Measurements from ENCODE around the gene AGTPBP1. TPM values are rescaled to one million over a fixed set of nuclear protein-coding genes. Genes with fewer than 3 reads are reported as not detected.

The AGTPBP1 gene
- total and polyA plus RNA-seq, 2 experiments from 2014 or later, result 31.4 to 58.0 TPM

DNA sequence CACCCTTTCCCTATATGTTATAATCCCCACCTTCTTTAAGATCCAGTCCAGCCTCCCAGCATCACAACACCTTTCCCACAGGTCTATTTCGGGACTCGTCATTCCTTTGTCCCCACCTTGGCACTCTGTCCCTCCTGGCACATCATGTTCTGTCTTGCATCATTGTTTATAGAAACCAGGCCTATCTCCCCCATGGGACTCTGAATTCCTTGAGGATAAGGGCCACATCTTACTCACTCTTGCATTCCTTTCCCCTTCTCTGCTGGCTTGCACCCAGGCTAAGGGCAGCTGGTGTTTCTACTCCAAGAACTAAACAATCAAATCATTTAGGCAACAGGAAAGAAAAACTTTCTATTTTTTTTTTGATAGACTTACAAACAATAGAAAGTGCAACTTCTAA lies 205.7 kb downstream of the AGTPBP1 start (continued):
- TF ChIP-seq, protein P1, sequence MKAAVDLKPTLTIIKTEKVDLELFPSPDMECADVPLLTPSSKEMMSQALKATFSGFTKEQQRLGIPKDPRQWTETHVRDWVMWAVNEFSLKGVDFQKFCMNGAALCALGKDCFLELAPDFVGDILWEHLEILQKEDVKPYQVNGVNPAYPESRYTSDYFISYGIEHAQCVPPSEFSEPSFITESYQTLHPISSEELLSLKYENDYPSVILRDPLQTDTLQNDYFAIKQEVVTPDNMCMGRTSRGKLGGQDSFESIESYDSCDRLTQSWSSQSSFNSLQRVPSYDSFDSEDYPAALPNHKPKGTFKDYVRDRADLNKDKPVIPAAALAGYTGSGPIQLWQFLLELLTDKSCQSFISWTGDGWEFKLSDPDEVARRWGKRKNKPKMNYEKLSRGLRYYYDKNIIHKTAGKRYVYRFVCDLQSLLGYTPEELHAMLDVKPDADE (IDR thresholded peaks at IDR 0.05), result no peak

DNA sequence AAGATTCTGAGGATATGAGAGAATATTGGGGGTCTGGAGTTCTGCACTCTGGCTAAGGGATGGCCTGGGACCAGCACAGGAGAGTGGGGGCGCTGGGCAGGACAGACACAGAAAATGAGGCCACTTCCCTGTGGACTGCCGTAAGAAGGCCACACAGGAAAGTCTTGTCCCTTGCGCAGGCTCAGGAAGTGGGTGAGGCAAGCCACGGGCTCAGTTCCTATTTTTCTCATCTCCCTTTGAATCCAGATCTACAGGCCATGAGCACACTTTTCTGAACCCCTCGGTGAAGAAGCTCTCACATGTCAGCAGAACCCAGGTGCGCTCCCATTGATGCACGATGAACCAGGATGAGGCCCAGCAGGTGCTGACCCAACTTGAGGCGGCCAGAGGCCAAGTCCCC lies 207.4 kb downstream of the AGTPBP1 start:
- no peaks in the 10 kb centered on the region; the same call in 1 of the 2 replicates for H3K4me1 ChIP-seq (ENCODE audit: insufficient read depth)
- H4K20me1 ChIP-seq (replicated peaks; ENCODE audit: insufficient read depth), result no peaks in the 10 kb centered on the region
- no peak overlapping the region for H3K4me3 ChIP-seq
- no peaks in the 10 kb centered on the region for H3K36me3 ChIP-seq (ENCODE audit: insufficient read depth)
- Mint-ChIP-seq H3K4me1 (no peaks in the 10 kb centered on the region; the same call in 2 of the 3 replicates), H3K36me3 (ENCODE audit: low read depth) (no peaks in the 10 kb centered on the region), H3K4me3 (no peak overlapping the region), H3K9me3 (no peaks in the 10 kb centered on the region), H3K27me3 (ENCODE audit: insufficient read depth, low read depth, poor library complexity) (no peaks in the 10 kb centered on the region), H3K27ac (no peak overlapping the region)
- H3F3A ChIP-seq (replicated peaks; ENCODE audit: low read depth), result no peaks in the 10 kb centered on the region
- no peak overlapping the region for H3K4me2 ChIP-seq
- H2AFZ ChIP-seq, result no peak overlapping the region
- no peak overlapping the region for H3K27ac ChIP-seq (ENCODE audit: low read depth)
- H3K27me3 ChIP-seq (ENCODE audit: insufficient read depth), result no peaks in the 10 kb centered on the region
- TF ChIP-seq NANOG (IDR thresholded peaks at IDR 0.05; ENCODE audit: borderline replicate concordance) (no peak), EZH2phosphoT487 (IDR thresholded peaks at IDR 0.05; ENCODE audit: unreplicated experiment) (no peak), ZNF331 (CRISPR knock-in tag; IDR thresholded peaks at IDR 0.05; ENCODE audit: low read depth) (no peak), EZH2 (IDR thresholded peaks at IDR 0.05; ENCODE audit: low read depth, unreplicated experiment) (no peak), ZNF114 (CRISPR knock-in tag; IDR thresholded peaks at IDR 0.05) (no peak)
- TF ChIP-seq, protein P1 (IDR thresholded peaks at IDR 0.05), result no peak
- no peaks in the 10 kb centered on the region for H3K79me2 ChIP-seq (replicated peaks; ENCODE audit: insufficient read depth)
- DNase-seq (ENCODE audit: low spot score), result no peak
- H3K9me2 ChIP-seq (ENCODE audit: insufficient read depth), result 0 out of 2 replicates have a peak, but pooled peaks cover 2% of the 10 kb centered on the region
- ATAC-seq, result no peak

DNA sequence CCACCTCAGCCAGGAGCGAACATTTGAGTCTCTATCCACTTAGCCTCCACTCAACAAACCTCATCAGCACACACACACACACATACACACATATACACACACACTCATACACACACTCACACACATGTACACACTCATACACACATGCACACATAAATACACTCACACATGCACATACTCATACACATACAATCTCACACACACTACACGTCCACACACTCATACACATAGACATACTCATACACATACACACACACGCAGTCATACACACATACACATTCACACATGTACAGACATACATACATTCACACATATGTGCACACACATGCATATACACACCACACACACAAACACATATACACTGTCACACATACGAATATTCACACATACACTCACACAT lies 208.2 kb downstream of the AGTPBP1 start:
- DNase-seq (ENCODE audit: low spot score) (no peak), ATAC-seq (no peak)
- no peaks in the 10 kb centered on the region for H3K36me3 ChIP-seq (ENCODE audit: insufficient read depth)
- Mint-ChIP-seq H3K27ac (no peak overlapping the region), H3K36me3 (ENCODE audit: low read depth) (no peaks in the 10 kb centered on the region), H3K9me3 (no peaks in the 10 kb centered on the region), H3K27me3 (ENCODE audit: insufficient read depth, low read depth, poor library complexity) (no peaks in the 10 kb centered on the region), H3K4me1 (no peaks in the 10 kb centered on the region), H3K4me3 (no peak overlapping the region)
- no peaks in the 10 kb centered on the region for H4K20me1 ChIP-seq (replicated peaks; ENCODE audit: insufficient read depth)
- H3K9me2 ChIP-seq (ENCODE audit: insufficient read depth), result 0 out of 2 replicates have a peak, but pooled peaks cover 2% of the 10 kb centered on the region
- H3K27me3 ChIP-seq (ENCODE audit: insufficient read depth), result no peaks in the 10 kb centered on the region
- no peak overlapping the region for H2AFZ ChIP-seq
- no peaks in the 10 kb centered on the region for H3K79me2 ChIP-seq (replicated peaks; ENCODE audit: insufficient read depth)
- no peak overlapping the region for H3K27ac ChIP-seq (ENCODE audit: low read depth)
- TF ChIP-seq JUNB (IDR thresholded peaks at IDR 0.05; ENCODE audit: unreplicated experiment) (no peak), NANOG (IDR thresholded peaks at IDR 0.05; ENCODE audit: borderline replicate concordance) (no peak)
- no peak overlapping the region for H3K4me2 ChIP-seq
- no peak overlapping the region for H3K4me3 ChIP-seq
- H3F3A ChIP-seq (replicated peaks; ENCODE audit: low read depth), result no peaks in the 10 kb centered on the region
- no peaks in the 10 kb centered on the region for H3K4me1 ChIP-seq (ENCODE audit: insufficient read depth)
